Measurements from ENCODE around the gene OR2T10. TPM values are rescaled to one million over a fixed set of nuclear protein-coding genes. Genes with fewer than 3 reads are reported as not detected.

OR2T10 gene
- total RNA-seq, 1 donor from 2014 or later = not detected

DNA sequence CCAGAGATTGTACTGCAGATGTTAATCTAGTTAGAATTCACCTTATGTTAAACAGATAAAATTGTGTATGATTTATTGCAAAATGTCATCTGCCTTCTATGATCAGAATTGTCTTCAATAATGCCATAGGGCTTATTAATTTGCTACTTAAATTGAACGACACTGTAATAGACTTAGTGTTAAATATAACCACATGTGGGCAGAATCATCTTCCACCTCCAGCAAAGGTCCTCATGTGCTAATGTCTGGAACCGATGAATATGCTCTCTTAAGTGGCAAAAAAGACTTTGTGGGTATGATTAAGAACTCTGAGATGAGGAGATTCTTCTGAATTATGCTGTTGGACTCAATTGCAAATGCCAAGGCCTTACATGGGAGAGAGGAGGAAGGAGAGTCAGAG lies 33.1 kb upstream of the OR2T10 start:
- no peak for DNase-seq (ENCODE audit: low spot score, unreplicated experiment)
- Mint-ChIP-seq H3K27ac (no peak overlapping the region), H3K4me3 (ENCODE audit: low read depth) (no peak overlapping the region), H3K27me3 (no peaks in the 10 kb centered on the region), H3K9me3 (ENCODE audit: low read depth) (peaks cover 31% of the 10 kb centered on the region), H3K4me1 (ENCODE audit: low read depth) (no peaks in the 10 kb centered on the region), H3K36me3 (ENCODE audit: insufficient read depth) (peaks cover 3% of the 10 kb centered on the region)
- TF ChIP-seq, protein P1, sequence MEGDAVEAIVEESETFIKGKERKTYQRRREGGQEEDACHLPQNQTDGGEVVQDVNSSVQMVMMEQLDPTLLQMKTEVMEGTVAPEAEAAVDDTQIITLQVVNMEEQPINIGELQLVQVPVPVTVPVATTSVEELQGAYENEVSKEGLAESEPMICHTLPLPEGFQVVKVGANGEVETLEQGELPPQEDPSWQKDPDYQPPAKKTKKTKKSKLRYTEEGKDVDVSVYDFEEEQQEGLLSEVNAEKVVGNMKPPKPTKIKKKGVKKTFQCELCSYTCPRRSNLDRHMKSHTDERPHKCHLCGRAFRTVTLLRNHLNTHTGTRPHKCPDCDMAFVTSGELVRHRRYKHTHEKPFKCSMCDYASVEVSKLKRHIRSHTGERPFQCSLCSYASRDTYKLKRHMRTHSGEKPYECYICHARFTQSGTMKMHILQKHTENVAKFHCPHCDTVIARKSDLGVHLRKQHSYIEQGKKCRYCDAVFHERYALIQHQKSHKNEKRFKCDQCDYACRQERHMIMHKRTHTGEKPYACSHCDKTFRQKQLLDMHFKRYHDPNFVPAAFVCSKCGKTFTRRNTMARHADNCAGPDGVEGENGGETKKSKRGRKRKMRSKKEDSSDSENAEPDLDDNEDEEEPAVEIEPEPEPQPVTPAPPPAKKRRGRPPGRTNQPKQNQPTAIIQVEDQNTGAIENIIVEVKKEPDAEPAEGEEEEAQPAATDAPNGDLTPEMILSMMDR (IDR thresholded peaks at IDR 0.05; ENCODE audit: unreplicated experiment) = no peak

DNA sequence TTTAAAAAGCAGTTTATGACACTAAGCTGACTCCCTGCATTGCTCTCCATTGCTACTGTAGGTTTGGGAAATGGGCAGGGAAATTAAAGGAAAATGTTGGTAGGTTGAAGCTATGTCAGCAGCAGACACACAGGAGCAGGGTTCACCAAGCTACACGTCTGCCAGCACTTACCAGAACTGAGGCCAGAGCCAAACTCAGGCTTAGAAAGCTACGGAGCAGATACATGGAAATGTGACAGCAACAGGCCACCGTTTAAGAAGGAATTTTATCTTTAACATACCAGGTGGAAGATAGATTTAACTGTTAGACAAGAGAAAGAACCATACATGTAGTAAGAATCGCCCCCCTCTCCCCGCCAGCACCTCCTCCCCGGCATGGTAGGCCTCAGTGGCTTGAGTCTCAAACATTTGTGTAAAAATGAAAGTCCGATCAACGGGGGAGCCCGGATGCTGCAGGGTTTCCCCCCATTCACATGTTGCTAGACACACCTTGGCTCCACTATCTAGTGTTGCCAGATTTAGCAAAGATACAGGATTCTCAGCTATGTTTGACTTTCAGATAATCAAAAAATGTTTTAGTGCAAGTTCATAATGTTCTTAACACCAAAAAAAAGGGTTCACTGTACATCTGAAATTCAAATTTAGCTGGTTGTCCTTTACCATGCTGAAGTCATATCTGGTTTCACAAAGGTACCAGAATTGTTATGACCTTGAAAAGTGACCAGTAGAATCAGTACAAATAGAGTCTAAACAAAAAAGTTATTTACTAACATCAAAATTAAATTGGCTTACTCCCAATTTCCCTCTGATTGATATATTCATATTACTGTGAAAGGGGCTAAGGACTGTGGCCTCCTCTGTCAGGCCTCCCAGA lies 30.7 kb upstream of the OR2T10 start:
- H3K36me3 Mint-ChIP-seq (ENCODE audit: insufficient read depth) = peaks cover 3% of the 10 kb centered on the region
- no peak overlapping the region for H3K4me3 Mint-ChIP-seq (ENCODE audit: low read depth)
- H3K27ac Mint-ChIP-seq = no peak overlapping the region
- no peaks in the 10 kb centered on the region for H3K27me3 Mint-ChIP-seq
- TF ChIP-seq, protein P1 (IDR thresholded peaks at IDR 0.05; ENCODE audit: unreplicated experiment) = no peak
- H3K9me3 Mint-ChIP-seq (ENCODE audit: low read depth) = peaks cover 31% of the 10 kb centered on the region
- DNase-seq (ENCODE audit: low spot score, unreplicated experiment) = no peak
- H3K4me1 Mint-ChIP-seq (ENCODE audit: low read depth) = no peaks in the 10 kb centered on the region

GRCh38 chr1:248625971-248626370 lies 28.5 kb upstream of the OR2T10 start:
- no peak overlapping the region for H3K4me3 Mint-ChIP-seq (ENCODE audit: low read depth)
- DNase-seq (ENCODE audit: low spot score, unreplicated experiment) = no peak
- TF ChIP-seq, protein P1 (IDR thresholded peaks at IDR 0.05; ENCODE audit: unreplicated experiment) = no peak
- H3K9me3 Mint-ChIP-seq (ENCODE audit: low read depth) = peaks cover 38% of the 10 kb centered on the region
- no peaks in the 10 kb centered on the region for H3K4me1 Mint-ChIP-seq (ENCODE audit: low read depth)
- no peaks in the 10 kb centered on the region for H3K27me3 Mint-ChIP-seq
- peaks cover 3% of the 10 kb centered on the region for H3K36me3 Mint-ChIP-seq (ENCODE audit: insufficient read depth)
- no peak overlapping the region for H3K27ac Mint-ChIP-seq

DNA sequence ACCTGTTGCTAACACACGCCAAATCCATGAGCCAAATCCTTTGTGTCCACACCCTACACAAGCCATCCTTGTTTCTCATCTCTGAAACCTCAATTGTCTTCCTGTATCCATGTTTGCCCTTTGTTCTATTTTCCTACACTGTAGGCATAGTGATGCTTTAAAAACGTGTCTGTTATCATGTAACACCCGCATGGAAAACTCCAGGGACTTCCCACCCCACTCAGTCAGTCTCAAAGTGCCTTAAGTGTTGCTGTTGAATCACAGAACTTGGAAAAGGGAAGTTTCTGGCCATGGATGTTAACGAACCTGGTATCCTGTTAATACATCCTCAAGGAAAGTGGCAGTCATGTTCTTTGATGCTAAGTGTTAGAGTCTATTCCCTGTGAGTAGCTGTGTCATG lies 27.7 kb upstream of the OR2T10 start:
- H3K36me3 Mint-ChIP-seq (ENCODE audit: insufficient read depth) = peaks cover 3% of the 10 kb centered on the region
- TF ChIP-seq, protein P1 (IDR thresholded peaks at IDR 0.05; ENCODE audit: unreplicated experiment) = no peak
- no peak overlapping the region for H3K27ac Mint-ChIP-seq
- H3K9me3 Mint-ChIP-seq (ENCODE audit: low read depth) = peaks cover 37% of the 10 kb centered on the region
- DNase-seq (ENCODE audit: low spot score, unreplicated experiment) = no peak
- no peaks in the 10 kb centered on the region for H3K4me1 Mint-ChIP-seq (ENCODE audit: low read depth)
- H3K4me3 Mint-ChIP-seq (ENCODE audit: low read depth) = no peak overlapping the region
- no peaks in the 10 kb centered on the region for H3K27me3 Mint-ChIP-seq

DNA sequence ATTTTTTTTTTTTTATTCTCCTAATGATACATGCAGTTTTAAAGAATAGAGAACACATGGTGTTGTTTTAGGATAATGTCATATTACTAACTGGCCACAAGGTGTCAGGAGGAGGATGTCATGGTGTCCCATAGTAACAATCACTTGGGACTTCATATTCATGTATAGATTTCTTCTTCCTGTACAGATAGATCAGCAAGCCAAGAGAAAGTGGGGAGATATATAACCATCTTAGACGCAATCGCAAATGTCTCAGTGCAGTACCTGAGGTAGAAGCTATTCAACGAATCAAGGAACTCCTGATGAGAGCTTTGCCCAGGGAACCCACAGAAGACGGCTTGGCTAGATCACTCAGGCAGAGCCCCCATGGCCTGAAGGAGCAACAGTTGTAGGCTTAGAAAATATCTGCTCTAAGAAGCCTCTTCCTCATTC lies 25.1 kb upstream of the OR2T10 start:
- no peak overlapping the region for H3K27ac Mint-ChIP-seq
- H3K9me3 Mint-ChIP-seq (ENCODE audit: low read depth) = peaks cover 37% of the 10 kb centered on the region
- H3K4me3 Mint-ChIP-seq (ENCODE audit: low read depth) = no peak overlapping the region
- no peaks in the 10 kb centered on the region for H3K27me3 Mint-ChIP-seq
- TF ChIP-seq, protein P1 (IDR thresholded peaks at IDR 0.05; ENCODE audit: unreplicated experiment) = no peak
- no peaks in the 10 kb centered on the region for H3K4me1 Mint-ChIP-seq (ENCODE audit: low read depth)
- no peak for DNase-seq (ENCODE audit: low spot score, unreplicated experiment)
- H3K36me3 Mint-ChIP-seq (ENCODE audit: insufficient read depth) = no peaks in the 10 kb centered on the region

Measured in progenitor cell of endocrine pancreas (in vitro differentiated cells).